ENCODE results near the gene TMEM204.

- TF ChIP-seq POLR2A (IDR thresholded peaks at IDR 0.05) (no peak), CTCF (IDR thresholded peaks at IDR 0.05) (no peak), EP300 (IDR thresholded peaks at IDR 0.05) (no peak)
Observed at GRCh38 chr16:1488054-1488601, 45.3 kb upstream of the TMEM204 start.
